B cell (primary cell): Measurements from ENCODE around the gene BEAN1. TPM values are rescaled to one million over a fixed set of nuclear protein-coding genes. Genes with fewer than 3 reads are reported as not detected.

Experiments used
- ATAC-seq: fragments of 200-7000 bp; cut with Tn5 transposase; one replicate; pipeline ENCODE4 v1.10.0; 2021; ENCODE audit warnings: low read depth, mild to moderate bottlenecking, moderate number of reproducible peaks, moderate library complexity
- CTCF ChIA-PET: fragments of 350-600 bp; sonication (Branson Sonifier 250); formaldehyde crosslinking; loops from one replicate; lab custom pipeline; 2021; ENCODE audit warnings: antibody characterized with exemption, inconsistent platforms; lab: Charles Lee
- POLR2A ChIA-PET: fragments of 350-600 bp; sonication (Branson Sonifier 250); formaldehyde crosslinking; loops from one replicate; lab custom pipeline; 2021; ENCODE audit warnings: antibody characterized with exemption; lab: Charles Lee
- DNase-seq: peaks from one replicate; pipeline ENCODE4 v3.0.0; 2013
- H2AFZ ChIP-seq: 2 replicates; pipeline ENCODE4 v1.6.1; 2012; ENCODE audit warnings: mild to moderate bottlenecking, low read depth, low read length; ENCODE audit not compliant: insufficient read depth, poor library complexity, severe bottlenecking
- H3K27ac ChIP-seq, 2 donors: 1 replicate in 1 of 2; 2 replicates in 1 of 2; pipeline ENCODE4 v1.5.1; 2012 to 2013; ENCODE audit warnings: low read length in 2 of 2, mild to moderate bottlenecking in 2 of 2, moderate library complexity in 1 of 2
- H3K27me3 ChIP-seq, 4 experiments: fragments of 200-600 bp in 1 of 4; sonication (generic) in 1 of 4; replicated peaks in 1 of 4; 1 replicate in 2 of 4; 2 replicates in 2 of 4; pipeline versions ENCODE4 v1.6.1 to v1.7.0; 2013 to 2016; ENCODE audit warnings: low read length in 3 of 4, mild to moderate bottlenecking in 2 of 4, mixed read lengths in 1 of 4, moderate library complexity in 1 of 4; ENCODE audit not compliant: insufficient read depth in 4 of 4, control insufficient read depth in 3 of 4; ENCODE audit errors: control extremely low read depth in 1 of 4
- H3K36me3 ChIP-seq, 2 experiments: replicated peaks in 1 of 2; 1 replicate in 1 of 2; 2 replicates in 1 of 2; pipeline versions ENCODE4 v1.6.1 to v1.7.1; 2013; ENCODE audit warnings: low read length in 1 of 2; ENCODE audit not compliant: insufficient read depth in 2 of 2, control insufficient read depth in 1 of 2; ENCODE audit errors: control extremely low read depth in 1 of 2, extremely low read depth in 1 of 2
- H3K4me1 ChIP-seq, 2 donors: fragments of 200-600 bp in 1 of 2; sonication (generic) in 1 of 2; 1 replicate in 1 of 2; 2 replicates in 1 of 2; pipeline versions ENCODE4 v1.5.1 to v1.6.1; 2013 to 2017; ENCODE audit warnings: low read length in 2 of 2; ENCODE audit not compliant: control insufficient read depth in 2 of 2, insufficient read depth in 2 of 2
- H3K4me2 ChIP-seq: replicated peaks from 2 replicates; pipeline ENCODE3; 2012; ENCODE audit warnings: mild to moderate bottlenecking, low read depth, low read length; ENCODE audit not compliant: poor library complexity, severe bottlenecking
- H3K4me3 ChIP-seq, 5 experiments: fragments of 200-600 bp in 1 of 5; sonication (generic) in 1 of 5; 1 replicate in 3 of 5; 2 replicates in 2 of 5; pipeline versions ENCODE4 v1.5.1 to v1.7.0; 2011 to 2016; ENCODE audit warnings: low read length in 4 of 5, mild to moderate bottlenecking in 4 of 5, low read depth in 2 of 5, control low read depth in 1 of 5, moderate library complexity in 1 of 5; ENCODE audit not compliant: insufficient read depth in 1 of 5; ENCODE audit errors: control extremely low read depth in 1 of 5, extremely low read depth in 1 of 5
- H3K79me2 ChIP-seq: fragments of 200-600 bp; sonication (generic); one replicate; pipeline ENCODE4 v1.6.0; 2016; ENCODE audit warnings: low read length; ENCODE audit not compliant: control insufficient read depth, insufficient read depth
- H3K9ac ChIP-seq: fragments of 200-600 bp; sonication (generic); 2 replicates; pipeline ENCODE4 v1.6.1; 2017; ENCODE audit warnings: mild to moderate bottlenecking, low read length, moderate library complexity
- H3K9me3 ChIP-seq, 3 donors: one replicate each; pipeline versions ENCODE4 v1.6.1 to v1.7.1; 2013; ENCODE audit warnings: low read length in 2 of 3; ENCODE audit not compliant: control insufficient read depth in 2 of 3, insufficient read depth in 1 of 3; ENCODE audit errors: control extremely low read depth in 1 of 3
- H4K20me1 ChIP-seq: 2 replicates; pipeline ENCODE4 v1.6.0; 2012; ENCODE audit warnings: mild to moderate bottlenecking, low read length; ENCODE audit not compliant: insufficient read depth, control insufficient read depth, poor library complexity, severe bottlenecking
- H3K27ac Mint-ChIP-seq: one replicate; pipeline ENCODE4 v1.8.0; 2021; ENCODE audit warnings: mixed read lengths
- H3K27me3 Mint-ChIP-seq: one replicate; pipeline ENCODE4 v1.8.0; 2021; ENCODE audit warnings: mixed read lengths
- H3K4me1 Mint-ChIP-seq: one replicate; pipeline ENCODE4 v1.8.0; 2021; ENCODE audit warnings: mixed read lengths
- H3K4me3 Mint-ChIP-seq: one replicate; pipeline ENCODE4 v1.8.0; 2021; ENCODE audit warnings: mixed read lengths
- H3K9me3 Mint-ChIP-seq: one replicate; pipeline ENCODE4 v1.8.0; 2022; ENCODE audit warnings: mixed read lengths; ENCODE audit not compliant: insufficient read depth
- EZH2 ChIP-seq: IDR thresholded peaks from 2 replicates; pipeline ENCODE4 v1.6.1; 2012; ENCODE audit warnings: borderline replicate concordance, low read depth, mild to moderate bottlenecking, moderate library complexity, low read length; ENCODE audit not compliant: insufficient read depth, poor library complexity, severe bottlenecking
- WGBS: methylation state at CpG from one replicate; pipeline ENCODE4 v1.1.5; 2013; ENCODE audit warnings: missing lambda C conversion rate; ENCODE audit not compliant: insufficient coverage; 5-methylcytosine and 5-hydroxymethylcytosine counted together
- intact Hi-C: fragments of 100-400 bp; cut with micrococcal nuclease; formaldehyde crosslinking; loops from one replicate; pipeline ENCODE4 v1.10.0; 2022
- polyA plus RNA-seq: library from polyadenylated mRNA; depleted of rRNA; stranded (reverse); fragments of >200 nt; gene quantifications from 2 replicates; pipeline ENCODE4 v1.2.3, GENCODE V29; 2012
- total RNA-seq, 2 donors: library from RNA; stranded (reverse); fragments of 120-200 nt in 1 of 2; gene quantifications; 1 replicate in 1 of 2; 2 replicates in 1 of 2; pipeline versions ENCODE4 v1.2.3 to v1.2.4, GENCODE V29; 2013 to 2022
- TF ChIP-seq, protein P1 (sequence below): fragments of 200-600 bp; IDR thresholded peaks from one replicate; pipeline ENCODE4 v1.8.0; 2022; ENCODE audit warnings: antibody characterized with exemption, mild to moderate bottlenecking

BEAN1 gene
- total and polyA plus RNA-seq, 2 donors (not counting 1 experiment from before 2014, with no cell fraction given) = not detected

DNA sequence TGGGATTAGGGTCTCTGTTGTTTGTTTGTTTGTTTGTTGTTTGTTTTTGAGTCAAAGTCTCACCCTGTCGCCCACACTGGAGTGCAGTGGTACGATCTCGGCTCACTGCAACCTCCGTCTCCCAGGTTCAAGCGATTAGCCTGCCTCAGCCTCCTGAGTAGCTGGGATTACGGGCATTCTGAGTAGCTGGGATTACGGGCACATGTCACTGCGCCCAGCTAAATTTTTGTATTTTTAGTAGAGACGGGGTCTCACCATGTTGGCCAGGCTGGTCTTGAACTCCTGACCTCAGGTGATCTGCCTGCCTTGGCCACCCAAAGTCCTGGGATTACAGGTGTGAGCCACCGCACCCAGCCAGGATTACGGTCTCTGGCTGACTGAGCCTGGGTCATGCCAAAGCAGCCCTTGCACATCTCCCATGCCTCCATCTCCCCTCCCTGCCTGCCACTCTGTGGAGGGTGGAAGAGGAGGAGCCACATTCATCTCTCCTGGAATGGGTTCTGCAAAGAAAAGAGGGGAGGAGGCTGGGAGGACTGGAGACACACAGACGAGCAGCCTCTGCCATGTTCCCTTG, 59.2 kb downstream of the BEAN1 start:
- H3K4me2 ChIP-seq = no peak overlapping the region
- ATAC-seq (no peak), DNase-seq (no peak)
- 97% methylated on average over 10 of the region's 12 CpGs for WGBS
- intact Hi-C loops = no loop called here
- no peaks in the 10 kb centered on the region for H3K36me3 ChIP-seq
- H3K4me3 ChIP-seq = no peak overlapping the region
- H3K27me3 ChIP-seq = peaks cover 0 to 12% (median under 1%) of the 10 kb centered on the region in 4 experiments
- no peaks in the 10 kb centered on the region for H3K79me2 ChIP-seq
- POLR2A ChIA-PET = interaction anchor here (1.1 kb wide), 1 partner anchor 22 kb away, joined by 3 read pairs; no protein-coding TSS in a partner anchor
- H3K27ac ChIP-seq = no peak overlapping the region
- no peaks in the 10 kb centered on the region for H4K20me1 ChIP-seq
- Mint-ChIP-seq H3K9me3 (no peaks in the 10 kb centered on the region), H3K27ac (no peak overlapping the region), H3K4me1 (peaks cover 19% of the 10 kb centered on the region), H3K4me3 (no peak overlapping the region), H3K27me3 (peaks cover 3% of the 10 kb centered on the region)
- CTCF ChIA-PET = interaction anchor here (1.1 kb wide), 1 partner anchor 22 kb away, joined by 3 read pairs; no protein-coding TSS in a partner anchor
- peaks cover 0 to 3% (median 0%) of the 10 kb centered on the region in 3 donors for H3K9me3 ChIP-seq
- H3K4me1 ChIP-seq = peaks cover 11 to 17% of the 10 kb centered on the region in 2 donors
- no peak overlapping the region for H3K9ac ChIP-seq
- TF ChIP-seq EZH2 = no peak
- TF ChIP-seq, protein P1, sequence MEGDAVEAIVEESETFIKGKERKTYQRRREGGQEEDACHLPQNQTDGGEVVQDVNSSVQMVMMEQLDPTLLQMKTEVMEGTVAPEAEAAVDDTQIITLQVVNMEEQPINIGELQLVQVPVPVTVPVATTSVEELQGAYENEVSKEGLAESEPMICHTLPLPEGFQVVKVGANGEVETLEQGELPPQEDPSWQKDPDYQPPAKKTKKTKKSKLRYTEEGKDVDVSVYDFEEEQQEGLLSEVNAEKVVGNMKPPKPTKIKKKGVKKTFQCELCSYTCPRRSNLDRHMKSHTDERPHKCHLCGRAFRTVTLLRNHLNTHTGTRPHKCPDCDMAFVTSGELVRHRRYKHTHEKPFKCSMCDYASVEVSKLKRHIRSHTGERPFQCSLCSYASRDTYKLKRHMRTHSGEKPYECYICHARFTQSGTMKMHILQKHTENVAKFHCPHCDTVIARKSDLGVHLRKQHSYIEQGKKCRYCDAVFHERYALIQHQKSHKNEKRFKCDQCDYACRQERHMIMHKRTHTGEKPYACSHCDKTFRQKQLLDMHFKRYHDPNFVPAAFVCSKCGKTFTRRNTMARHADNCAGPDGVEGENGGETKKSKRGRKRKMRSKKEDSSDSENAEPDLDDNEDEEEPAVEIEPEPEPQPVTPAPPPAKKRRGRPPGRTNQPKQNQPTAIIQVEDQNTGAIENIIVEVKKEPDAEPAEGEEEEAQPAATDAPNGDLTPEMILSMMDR = no peak
- H2AFZ ChIP-seq = no peak overlapping the region
